WTC11 (cell line): ENCODE measurements around the gene DIPK2A. TPM values are rescaled to one million over a fixed set of nuclear protein-coding genes. Genes with fewer than 3 reads are reported as not detected.

Experiments
- ATAC-seq: fragments of 200-7000 bp; cut with Tn5 transposase; 2 replicates; pipeline ENCODE4 v1.10.0; 2021; ENCODE audit warnings: mild to moderate bottlenecking, moderate library complexity
- CTCF ChIA-PET: fragments of 300-600 bp; sonication (Branson Sonifier 250); formaldehyde crosslinking; loops from one replicate; lab custom pipeline; 2021; ENCODE audit warnings: antibody characterized with exemption; lab: Charles Lee
- POLR2A ChIA-PET: fragments of 350-600 bp; sonication (Branson Sonifier 250); formaldehyde crosslinking; loops from one replicate; lab custom pipeline; 2021; ENCODE audit warnings: antibody characterized with exemption; lab: Charles Lee
- DNase-seq: peaks from one replicate; pipeline ENCODE4 v3.0.0; 2021; ENCODE audit warnings: low spot score
- H3K27ac Mint-ChIP-seq: 2 replicates; pipeline ENCODE4 v1.8.0; 2021; ENCODE audit warnings: mixed read lengths
- H3K27me3 Mint-ChIP-seq: 2 replicates; pipeline ENCODE4 v1.8.0; 2021; ENCODE audit warnings: low read depth, mild to moderate bottlenecking, moderate library complexity, mixed read lengths
- H3K36me3 Mint-ChIP-seq: 2 replicates; pipeline ENCODE4 v1.8.0; 2021; ENCODE audit warnings: mixed read lengths
- H3K4me1 Mint-ChIP-seq: 2 replicates; pipeline ENCODE4 v1.8.0; 2022; ENCODE audit warnings: mixed read lengths
- H3K4me3 Mint-ChIP-seq: 2 replicates; pipeline ENCODE4 v1.8.0; 2021; ENCODE audit warnings: mild to moderate bottlenecking, moderate library complexity, mixed read lengths
- H3K9me3 Mint-ChIP-seq: 2 replicates; pipeline ENCODE4 v1.8.0; 2021; ENCODE audit warnings: mixed read lengths
- AFF4 ChIP-seq: sonication (generic); formaldehyde crosslinking; IDR thresholded peaks from 2 replicates; pipeline ENCODE4 v1.8.1; 2023; ENCODE audit warnings: mild to moderate bottlenecking, missing genetic modification reagents, borderline replicate concordance
- ATF2 ChIP-seq: sonication (generic); formaldehyde crosslinking; IDR thresholded peaks from 2 replicates; pipeline ENCODE4 v1.8.1; 2022; ENCODE audit warnings: low read depth, missing genetic modification reagents, borderline replicate concordance
- ATF3 ChIP-seq: sonication (generic); formaldehyde crosslinking; conservative IDR thresholded peaks from 2 replicates; pipeline ENCODE4 v1.8.1; 2022; ENCODE audit warnings: mild to moderate bottlenecking, missing genetic modification reagents
- E2F5 ChIP-seq: sonication (generic); formaldehyde crosslinking; IDR thresholded peaks from 2 replicates; pipeline ENCODE4 v1.8.1; 2022; ENCODE audit warnings: mild to moderate bottlenecking, moderate library complexity, missing genetic modification reagents
- ESRRA ChIP-seq: sonication (generic); formaldehyde crosslinking; IDR thresholded peaks from 2 replicates; pipeline ENCODE4 v1.8.1; 2022; ENCODE audit warnings: mild to moderate bottlenecking, missing genetic modification reagents, borderline replicate concordance
- GABPB1 ChIP-seq: sonication (generic); formaldehyde crosslinking; IDR thresholded peaks from 2 replicates; pipeline ENCODE4 v1.8.1; 2023; ENCODE audit warnings: mild to moderate bottlenecking, missing genetic modification reagents
- GTF2I ChIP-seq: fragments of 250-450 bp; sonication (Bioruptor Pico); conservative IDR thresholded peaks from 2 replicates; pipeline ENCODE4 v1.4.0; 2021; ENCODE audit warnings: mild to moderate bottlenecking
- HMGXB4 ChIP-seq: sonication (generic); formaldehyde crosslinking; IDR thresholded peaks from 2 replicates; pipeline ENCODE4 v1.8.1; 2023; ENCODE audit warnings: mild to moderate bottlenecking, moderate library complexity, missing genetic modification reagents
- JAZF1 ChIP-seq: fragments of 250-450 bp; sonication (Bioruptor Pico); IDR thresholded peaks from 2 replicates; pipeline ENCODE4 v1.9.0; 2021; ENCODE audit warnings: moderate library complexity, mild to moderate bottlenecking, inconsistent platforms
- JUN ChIP-seq: sonication (generic); formaldehyde crosslinking; IDR thresholded peaks from 2 replicates; pipeline ENCODE4 v1.8.0; 2023; ENCODE audit warnings: mild to moderate bottlenecking, missing genetic modification reagents
- PREB ChIP-seq: sonication (generic); formaldehyde crosslinking; IDR thresholded peaks from 2 replicates; pipeline ENCODE4 v1.8.1; 2022; ENCODE audit warnings: mild to moderate bottlenecking, missing genetic modification reagents, moderate library complexity, borderline replicate concordance
- PRRX2 ChIP-seq: fragments of 250-450 bp; sonication (Bioruptor Pico); IDR thresholded peaks from 2 replicates; pipeline ENCODE4 v1.8.0; 2021; ENCODE audit warnings: mild to moderate bottlenecking
- SOX15 ChIP-seq: fragments of 250-450 bp; sonication (Bioruptor Pico); IDR thresholded peaks from 2 replicates; pipeline ENCODE4 v1.9.0; 2021; ENCODE audit warnings: mild to moderate bottlenecking
- TEAD4 ChIP-seq: sonication (generic); formaldehyde crosslinking; IDR thresholded peaks from 2 replicates; pipeline ENCODE4 v1.8.0; 2022; ENCODE audit warnings: mild to moderate bottlenecking, missing genetic modification reagents
- ZNF121 ChIP-seq: sonication (generic); formaldehyde crosslinking; IDR thresholded peaks from 2 replicates; pipeline ENCODE4 v1.8.0; 2023; ENCODE audit warnings: missing genetic modification reagents
- ZNF263 ChIP-seq: sonication (generic); formaldehyde crosslinking; IDR thresholded peaks from 2 replicates; pipeline ENCODE4 v1.8.1; 2022; ENCODE audit warnings: low read depth, mild to moderate bottlenecking, moderate library complexity, missing genetic modification reagents
- total RNA-seq: library from RNA; stranded (reverse); gene quantifications from 3 replicates; pipeline ENCODE4 v1.2.3, GENCODE V29; 2021

Gene DIPK2A
- total RNA-seq, 1 experiment from 2014 or later: 35.1 TPM

GRCh38 chr3:143973259-143974021 is 1.8 kb downstream of the DIPK2A start:
- Mint-ChIP-seq H3K9me3 (no peaks in the 10 kb centered on the region), H3K4me3 (peak overlapping the region; percentile 93), H3K27ac (peak overlapping the region; percentile 79), H3K4me1 (peaks cover 52% of the 10 kb centered on the region), H3K36me3 (no peaks in the 10 kb centered on the region), H3K27me3 (no peaks in the 10 kb centered on the region; the same call in none of the 2 replicates)
- DNase-seq (no peak), ATAC-seq (no peak)
- ChIA-PET CTCF (interaction anchor here (2.6 kb wide), 1 partner anchor 89 kb away, joined by 18 read pairs; no protein-coding TSS in a partner anchor), POLR2A (interaction anchor here (0.5 kb wide), 1 partner anchor 567 kb away, joined by 8 read pairs; no protein-coding TSS in a partner anchor)
- TF ChIP-seq ATF2: no peak
- no peak for TF ChIP-seq HMGXB4 (CRISPR knock-in tag)
- TF ChIP-seq GABPB1 (CRISPR knock-in tag): 0 out of 2 replicates have a peak, but pooled peaks have one; percentile 30

GRCh38 chr3:143974271-143975238 is 2.9 kb downstream of the DIPK2A start:
- ChIA-PET POLR2A (no interaction called here), CTCF (interaction anchor here (1.0 to 1.1 kb wide), 2 partner anchors 32 to 34 kb away, joined by 4 to 6 read pairs; no protein-coding TSS in a partner anchor)
- Mint-ChIP-seq H3K4me1 (peaks cover 60% of the 10 kb centered on the region), H3K36me3 (no peaks in the 10 kb centered on the region), H3K9me3 (no peaks in the 10 kb centered on the region), H3K27ac (no peak overlapping the region), H3K4me3 (peak overlapping the region; percentile 93), H3K27me3 (no peaks in the 10 kb centered on the region; the same call in none of the 2 replicates)
- DNase-seq (no peak), ATAC-seq (no peak)
- TF ChIP-seq JAZF1 (CRISPR knock-in tag) (no peak), JUN (CRISPR knock-in tag) (no peak), GTF2I (no peak), ATF3 (CRISPR knock-in tag) (no peak), AFF4 (CRISPR knock-in tag) (no peak), PREB (CRISPR knock-in tag) (no peak), E2F5 (CRISPR knock-in tag) (no peak), ZNF121 (CRISPR knock-in tag) (no peak), ESRRA (CRISPR knock-in tag) (no peak), PRRX2 (CRISPR knock-in tag) (no peak), ZNF263 (no peak), SOX15 (CRISPR knock-in tag) (no peak), TEAD4 (no peak), HMGXB4 (CRISPR knock-in tag) (no peak)
